Measurements from ENCODE around the gene MED15. TPM values are rescaled to one million over a fixed set of nuclear protein-coding genes. Genes with fewer than 3 reads are reported as not detected.
A peak's percentile ranks its signal among the peaks of the same experiment; 100 is the strongest.

The MED15 gene
- total RNA-seq, 3 donors from 2014 or later (not counting 1 experiment from before 2014, with no cell fraction given) = 269 to 291 (median 270) TPM

DNA sequence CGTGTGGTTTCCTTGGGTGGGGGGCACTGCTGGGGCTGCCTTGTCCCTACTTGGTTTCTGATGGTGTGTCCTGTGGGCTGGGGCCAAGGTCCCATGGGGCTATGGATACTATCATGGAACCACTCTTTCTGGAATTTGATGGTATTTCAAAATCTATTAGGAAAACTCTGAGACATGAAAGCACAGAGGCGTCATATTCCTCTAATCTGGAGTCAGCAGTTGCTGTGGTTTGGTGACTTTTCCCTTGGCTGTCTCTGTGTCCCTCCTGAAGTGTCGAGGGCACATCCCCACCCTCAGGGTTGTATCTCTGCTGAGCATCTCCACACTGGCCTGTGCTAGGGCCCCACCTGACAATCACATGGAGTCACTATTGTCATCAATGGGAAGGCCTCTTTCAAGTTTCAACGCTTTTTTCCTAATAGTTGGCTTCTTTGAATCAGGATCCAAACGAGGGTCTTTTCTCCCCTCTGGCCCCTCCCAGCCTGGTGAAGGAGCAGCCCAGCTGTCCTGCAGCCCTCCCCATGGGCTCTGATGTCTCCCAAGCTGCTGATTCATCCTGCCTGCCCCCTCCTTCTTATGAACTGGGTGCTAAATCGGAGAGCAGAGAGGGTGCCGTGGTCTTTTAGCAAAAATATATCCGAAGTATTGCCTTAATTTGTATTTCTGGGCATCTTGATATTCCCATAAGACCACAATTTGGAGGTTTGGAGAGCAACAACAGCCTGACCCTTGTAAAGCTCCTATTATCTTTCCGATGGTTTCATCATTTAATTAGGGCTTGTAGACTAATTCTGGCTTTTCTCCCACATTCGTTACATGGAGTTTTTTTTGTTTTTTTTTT, 38.5 kb downstream of the MED15 start:
- no peak for ATAC-seq
- Mint-ChIP-seq H3K27me3 (ENCODE audit: low read depth in 2 of 2) (no peaks in the 10 kb centered on the region), H3K9me3 (no peaks in the 10 kb centered on the region), H3K27ac (peak overlapping the region; percentile 82 to 92), H3K4me3 (peak overlapping the region; percentile 35), H3K4me1 (peaks cover 48 to 56% of the 10 kb centered on the region in 2 donors), H3K36me3 (no peaks in the 10 kb centered on the region)
- TF ChIP-seq, protein P1, sequence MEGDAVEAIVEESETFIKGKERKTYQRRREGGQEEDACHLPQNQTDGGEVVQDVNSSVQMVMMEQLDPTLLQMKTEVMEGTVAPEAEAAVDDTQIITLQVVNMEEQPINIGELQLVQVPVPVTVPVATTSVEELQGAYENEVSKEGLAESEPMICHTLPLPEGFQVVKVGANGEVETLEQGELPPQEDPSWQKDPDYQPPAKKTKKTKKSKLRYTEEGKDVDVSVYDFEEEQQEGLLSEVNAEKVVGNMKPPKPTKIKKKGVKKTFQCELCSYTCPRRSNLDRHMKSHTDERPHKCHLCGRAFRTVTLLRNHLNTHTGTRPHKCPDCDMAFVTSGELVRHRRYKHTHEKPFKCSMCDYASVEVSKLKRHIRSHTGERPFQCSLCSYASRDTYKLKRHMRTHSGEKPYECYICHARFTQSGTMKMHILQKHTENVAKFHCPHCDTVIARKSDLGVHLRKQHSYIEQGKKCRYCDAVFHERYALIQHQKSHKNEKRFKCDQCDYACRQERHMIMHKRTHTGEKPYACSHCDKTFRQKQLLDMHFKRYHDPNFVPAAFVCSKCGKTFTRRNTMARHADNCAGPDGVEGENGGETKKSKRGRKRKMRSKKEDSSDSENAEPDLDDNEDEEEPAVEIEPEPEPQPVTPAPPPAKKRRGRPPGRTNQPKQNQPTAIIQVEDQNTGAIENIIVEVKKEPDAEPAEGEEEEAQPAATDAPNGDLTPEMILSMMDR (IDR thresholded peaks at IDR 0.05) = no peak
- H3K36me3 ChIP-seq (ENCODE audit: control insufficient read depth, insufficient read depth, low read length) = peaks cover 16% of the 10 kb centered on the region
- H3K4me3 ChIP-seq (ENCODE audit: low read length) = no peak overlapping the region
- WGBS (ENCODE audit: insufficient coverage) = 90% methylated on average over 10 of the region's 10 CpGs
- no peaks in the 10 kb centered on the region for H3K27me3 ChIP-seq (ENCODE audit: control insufficient read depth, insufficient read depth, low read length)
- DNase-seq = no peak
- no peak overlapping the region for H3K27ac ChIP-seq (ENCODE audit: low read length)
- H3K4me1 ChIP-seq (ENCODE audit: control insufficient read depth, insufficient read depth, low read length) = peaks cover 46% of the 10 kb centered on the region
- H3K9me3 ChIP-seq (ENCODE audit: control insufficient read depth, insufficient read depth, low read length) = no peaks in the 10 kb centered on the region
- intact Hi-C loops (cut with micrococcal nuclease) = loop anchor here (5.0 kb wide), 1 partner anchor 34 kb away; no protein-coding TSS in a partner anchor

DNA sequence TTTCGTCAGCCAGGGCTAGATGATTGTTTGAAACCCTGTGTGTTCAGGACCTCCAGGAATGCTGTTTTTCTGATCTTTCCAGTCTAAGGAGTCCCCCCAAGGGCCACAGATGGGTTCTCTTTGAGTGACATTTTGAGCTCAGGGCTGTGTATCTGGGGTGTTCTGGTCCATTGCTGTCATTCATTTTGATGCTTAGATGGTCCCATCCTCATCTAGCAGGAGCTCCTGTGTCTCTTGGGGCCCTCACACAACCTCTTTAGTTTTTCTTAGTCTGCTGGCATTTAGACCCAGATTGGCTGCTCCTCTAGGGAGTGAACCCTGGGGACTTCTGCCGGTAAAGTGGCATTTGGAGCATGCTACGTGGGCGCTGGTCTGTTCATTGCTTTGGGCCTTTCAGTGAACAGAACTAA, 39.1 kb downstream of the MED15 start:
- H3K36me3 Mint-ChIP-seq = no peaks in the 10 kb centered on the region
- H3K9me3 ChIP-seq (ENCODE audit: control insufficient read depth, insufficient read depth, low read length) = no peaks in the 10 kb centered on the region
- no peaks in the 10 kb centered on the region for H3K9me3 Mint-ChIP-seq
- H3K27me3 Mint-ChIP-seq (ENCODE audit: low read depth in 2 of 2) = no peaks in the 10 kb centered on the region
- peak overlapping the region; percentile 82 to 92 for H3K27ac Mint-ChIP-seq
- ATAC-seq = no peak
- H3K27ac ChIP-seq (ENCODE audit: low read length) = no peak overlapping the region
- DNase-seq = no peak
- H3K4me1 Mint-ChIP-seq = peaks cover 54 to 62% of the 10 kb centered on the region in 2 donors
- H3K27me3 ChIP-seq (ENCODE audit: control insufficient read depth, insufficient read depth, low read length) = no peaks in the 10 kb centered on the region
- H3K4me1 ChIP-seq (ENCODE audit: control insufficient read depth, insufficient read depth, low read length) = peaks cover 53% of the 10 kb centered on the region
- peaks cover 19% of the 10 kb centered on the region for H3K36me3 ChIP-seq (ENCODE audit: control insufficient read depth, insufficient read depth, low read length)
- no peak overlapping the region for H3K4me3 Mint-ChIP-seq
- no peak overlapping the region for H3K4me3 ChIP-seq (ENCODE audit: low read length)
- intact Hi-C loops (cut with micrococcal nuclease) = loop anchor here (5.0 kb wide), 1 partner anchor 34 kb away; no protein-coding TSS in a partner anchor
- TF ChIP-seq, protein P1 (IDR thresholded peaks at IDR 0.05) = no peak
- WGBS (ENCODE audit: insufficient coverage) = 100% methylated on average over 4 of the region's 4 CpGs

DNA sequence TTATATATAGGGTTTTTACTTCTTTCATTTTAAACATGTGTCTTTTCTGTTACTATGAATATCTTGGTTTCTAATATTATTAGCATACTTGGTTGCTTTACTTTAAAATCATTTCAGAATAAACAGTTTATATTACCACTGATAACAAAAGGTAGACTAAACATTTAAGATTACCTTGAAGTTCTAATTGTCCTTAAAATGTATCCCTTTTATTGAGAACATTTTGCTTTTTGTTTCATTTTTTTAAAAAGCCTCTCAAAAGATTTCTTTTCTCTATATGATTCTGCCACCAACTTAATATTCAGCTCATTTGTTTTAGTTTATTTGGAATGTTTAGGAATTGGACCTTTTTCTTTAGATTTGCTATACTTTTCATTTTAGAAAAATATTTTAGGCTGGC, 39.6 kb downstream of the MED15 start:
- no peaks in the 10 kb centered on the region for H3K9me3 ChIP-seq (ENCODE audit: control insufficient read depth, insufficient read depth, low read length)
- H3K4me1 ChIP-seq (ENCODE audit: control insufficient read depth, insufficient read depth, low read length) = peaks cover 57% of the 10 kb centered on the region
- DNase-seq (no peak), ATAC-seq (no peak)
- no peaks in the 10 kb centered on the region for H3K36me3 Mint-ChIP-seq
- H3K27me3 Mint-ChIP-seq (ENCODE audit: low read depth in 2 of 2) = no peaks in the 10 kb centered on the region
- no peak overlapping the region for H3K4me3 Mint-ChIP-seq
- H3K36me3 ChIP-seq (ENCODE audit: control insufficient read depth, insufficient read depth, low read length) = peaks cover 22% of the 10 kb centered on the region
- no peak overlapping the region for H3K27ac ChIP-seq (ENCODE audit: low read length)
- no peak overlapping the region for H3K4me3 ChIP-seq (ENCODE audit: low read length)
- H3K27me3 ChIP-seq (ENCODE audit: control insufficient read depth, insufficient read depth, low read length) = no peaks in the 10 kb centered on the region
- TF ChIP-seq, protein P1 (IDR thresholded peaks at IDR 0.05) = no peak
- H3K9me3 Mint-ChIP-seq = no peaks in the 10 kb centered on the region
- H3K4me1 Mint-ChIP-seq = peaks cover 59 to 67% of the 10 kb centered on the region in 2 donors
- peak overlapping the region; percentile 82 to 92 for H3K27ac Mint-ChIP-seq
- intact Hi-C loops (cut with micrococcal nuclease) = loop anchor here (5.0 kb wide), 1 partner anchor 35 kb away; no protein-coding TSS in a partner anchor
